ENCODE results near the gene GPR12.

GRCh38 chr13:26772531-26772930, 11.9 kb upstream of the GPR12 start:
- TF ChIP-seq CTCF (IDR thresholded peaks at IDR 0.05) (no peak), POLR2AphosphoS5 (IDR thresholded peaks at IDR 0.05) (no peak), EP300 (IDR thresholded peaks at IDR 0.05) (no peak)
